ENCODE results near the gene WDR19. TPM values are rescaled to one million over a fixed set of nuclear protein-coding genes. Genes with fewer than 3 reads are reported as not detected.

Gene WDR19
- total and polyA plus RNA-seq, 2 donors (not counting 3 experiments of a cell fraction or from before 2014, with no cell fraction given) = 27.1 to 28.2 TPM

- H3K4me3 ChIP-seq (replicated peaks in 1 of 3; ENCODE audit: insufficient read depth in 1 of 3, low read depth in 1 of 3, low read length in 3 of 3) = no peak overlapping the region
- ChIA-PET POLR2A (no interaction called here), CTCF (no interaction called here)
- no peak for FAIRE-seq
- no peak overlapping the region for H3K9ac ChIP-seq (replicated peaks; ENCODE audit: extremely low read depth, insufficient read depth, low read length)
- H2AFZ ChIP-seq (ENCODE audit: low read depth, low read length) = no peak overlapping the region
- H3K27me3 ChIP-seq (ENCODE audit: control insufficient read depth in 2 of 2, insufficient read depth in 2 of 2, low read length in 2 of 2) = peaks cover 5 to 20% of the 10 kb centered on the region in 2 experiments
- dilution Hi-C loops (cut with MboI; ENCODE audit: extremely low pct_ligation_motif_present, low sequenced_read_pairs) = no loop called here
- no peaks in the 10 kb centered on the region for H3K79me2 ChIP-seq (ENCODE audit: control insufficient read depth, insufficient read depth, low read length)
- H3K27ac ChIP-seq (ENCODE audit: insufficient read depth, low read depth, low read length) = no peak overlapping the region
- no peaks in the 10 kb centered on the region for H3K36me3 ChIP-seq (ENCODE audit: control insufficient read depth in 2 of 2, extremely low read depth in 1 of 2, insufficient read depth in 2 of 2, low read length in 2 of 2)
- TF ChIP-seq EZH2 (IDR thresholded peaks at IDR 0.05; ENCODE audit: borderline replicate concordance, low read depth, low read length, severe bottlenecking) = no peak
- no peak for TF ChIP-seq CTCF (IDR thresholded peaks at IDR 0.05; ENCODE audit: extremely low read depth in 1 of 2, insufficient read depth in 1 of 2, low read depth in 1 of 2, low read length in 2 of 2)
- TF ChIP-seq MYC (IDR thresholded peaks at IDR 0.05; ENCODE audit: low read depth, low read length) = no peak
- TF ChIP-seq GATA2 (IDR thresholded peaks at IDR 0.05; ENCODE audit: insufficient read depth, insufficient read length, low read depth, low read length) = no peak
- TF ChIP-seq POLR2A (IDR thresholded peaks at IDR 0.05; ENCODE audit: low read depth, low read length) = no peak
- TF ChIP-seq, protein P1, sequence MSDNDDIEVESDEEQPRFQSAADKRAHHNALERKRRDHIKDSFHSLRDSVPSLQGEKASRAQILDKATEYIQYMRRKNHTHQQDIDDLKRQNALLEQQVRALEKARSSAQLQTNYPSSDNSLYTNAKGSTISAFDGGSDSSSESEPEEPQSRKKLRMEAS (IDR thresholded peaks at IDR 0.05; ENCODE audit: insufficient read depth, insufficient read length) = no peak
- TF ChIP-seq POLR2AphosphoS5 (IDR thresholded peaks at IDR 0.05; ENCODE audit: insufficient read depth, low read depth, low read length) = no peak
- TF ChIP-seq FOS (IDR thresholded peaks at IDR 0.05; ENCODE audit: borderline replicate concordance, insufficient read depth, low read length) = no peak
- no peak for TF ChIP-seq JUN (IDR thresholded peaks at IDR 0.05; ENCODE audit: borderline replicate concordance, insufficient read depth, insufficient read length, low read depth)
- no peaks in the 10 kb centered on the region for H3K4me1 ChIP-seq (ENCODE audit: control insufficient read depth, extremely low read depth, insufficient read depth, low read length)
- H4K20me1 ChIP-seq (replicated peaks; ENCODE audit: control insufficient read depth, extremely low read depth, insufficient read depth, low read length) = no peaks in the 10 kb centered on the region
- H3K9me1 ChIP-seq (replicated peaks; ENCODE audit: control insufficient read depth, extremely low read depth, insufficient read depth, low read length) = no peaks in the 10 kb centered on the region
- DNase-seq (ENCODE audit: low read depth, low spot score) = no peak
- no peaks in the 10 kb centered on the region for H3K9me3 ChIP-seq (replicated peaks; ENCODE audit: control insufficient read depth, insufficient read depth, low read length)
- BruUV-seq (replicated peaks) = no TSS peak
- no peak overlapping the region for H3K4me2 ChIP-seq (ENCODE audit: insufficient read depth, low read length)
- intact Hi-C loops (cut with micrococcal nuclease) = no loop called here
Measured at GRCh38 chr4:39170301-39170700, 12.0 kb upstream of the WDR19 start.

Measured in endothelial cell of umbilical vein (primary cell).